Astrocyte (in vitro differentiated cells and primary cell): ENCODE results near the gene TMEM165.

Source experiments
- CTCF ChIP-seq: IDR thresholded peaks from 2 replicates; pipeline ENCODE4 v1.5.1; 2011; ENCODE audit warnings: low read depth, mild to moderate bottlenecking, inconsistent platforms, low read length, moderate library complexity; ENCODE audit not compliant: insufficient read depth
- EZH2 ChIP-seq: IDR thresholded peaks from 2 replicates; pipeline ENCODE4 v1.6.1; 2012; ENCODE audit warnings: mild to moderate bottlenecking, low read length, inconsistent platforms; ENCODE audit not compliant: insufficient read depth

- TF ChIP-seq CTCF, result no peak
- no peak for TF ChIP-seq EZH2
Observed at GRCh38 chr4:55366621-55367020, 29.1 kb upstream of the TMEM165 start.
